SK-N-SH treated with all-trans-retinoic acid at 6 μM for 48 hours (cell line): ENCODE data around the gene DDX54.

Experiments used
- ATAC-seq: fragments of 200-7000 bp; cut with Tn5 transposase; 3 replicates; pipeline ENCODE4 v1.9.1; 2020; ENCODE audit warnings: mild to moderate bottlenecking, moderate library complexity
- ARNTL ChIP-seq: fragments of 450-650 bp; formaldehyde crosslinking; IDR thresholded peaks from 2 replicates; pipeline ENCODE4 v1.5.0; 2020; ENCODE audit warnings: low read depth, mild to moderate bottlenecking, moderate library complexity, borderline replicate concordance
- BACH2 ChIP-seq: fragments of 250-450 bp; sonication (Bioruptor Pico); IDR thresholded peaks from 2 replicates; pipeline ENCODE4 v1.9.0; 2021; ENCODE audit warnings: mild to moderate bottlenecking, borderline replicate concordance
- CREB5 ChIP-seq: fragments of 250-450 bp; sonication (Bioruptor Pico); IDR thresholded peaks from 2 replicates; pipeline ENCODE4 v1.5.1; 2020; ENCODE audit warnings: low read depth, mild to moderate bottlenecking, moderate library complexity
- CSDC2 ChIP-seq: fragments of 250-450 bp; sonication (Bioruptor Pico); IDR thresholded peaks from 2 replicates; pipeline ENCODE4 v1.5.0; 2020; ENCODE audit warnings: mild to moderate bottlenecking, moderate library complexity
- CSRNP3 ChIP-seq: fragments of 250-450 bp; sonication (Bioruptor Pico); IDR thresholded peaks from 2 replicates; pipeline ENCODE4 v1.5.1; 2021; ENCODE audit warnings: mild to moderate bottlenecking, moderate library complexity
- ESRRG ChIP-seq: fragments of 250-450 bp; sonication (Bioruptor Pico); IDR thresholded peaks from 2 replicates; pipeline ENCODE4 v1.6.1; 2021; ENCODE audit warnings: mild to moderate bottlenecking
- GLIS3 ChIP-seq: fragments of 250-450 bp; sonication (Bioruptor Pico); IDR thresholded peaks from 2 replicates; pipeline ENCODE4 v1.5.0; 2020; ENCODE audit warnings: mild to moderate bottlenecking, moderate library complexity
- ISL1 ChIP-seq: fragments of 250-450 bp; sonication (Bioruptor Pico); IDR thresholded peaks from 2 replicates; pipeline ENCODE4 v2.1.2; 2022; ENCODE audit warnings: mild to moderate bottlenecking, moderate library complexity
- OSR1 ChIP-seq: fragments of 250-450 bp; sonication (Bioruptor Pico); IDR thresholded peaks from 2 replicates; pipeline ENCODE4 v1.8.0; 2022; ENCODE audit warnings: moderate library complexity, mild to moderate bottlenecking, inconsistent platforms
- PATZ1 ChIP-seq: fragments of 250-450 bp; sonication (Bioruptor Pico); IDR thresholded peaks from 2 replicates; pipeline ENCODE4 v1.8.0; 2020; ENCODE audit warnings: mild to moderate bottlenecking, moderate library complexity, borderline replicate concordance
- RARB ChIP-seq: fragments of 250-450 bp; sonication (Bioruptor Pico); IDR thresholded peaks from 2 replicates; pipeline ENCODE4 v1.8.0; 2021; ENCODE audit warnings: mild to moderate bottlenecking, moderate library complexity
- SNAI2 ChIP-seq: fragments of 250-450 bp; sonication (Bioruptor Pico); IDR thresholded peaks from 2 replicates; pipeline ENCODE4 v1.5.0; 2020; ENCODE audit warnings: mild to moderate bottlenecking, moderate library complexity
- TCF4 ChIP-seq: fragments of 250-450 bp; sonication (Bioruptor Pico); IDR thresholded peaks from 2 replicates; pipeline ENCODE4 v1.8.0; 2021; ENCODE audit warnings: mild to moderate bottlenecking, moderate library complexity, borderline replicate concordance
- TOX ChIP-seq: fragments of 250-450 bp; sonication (Bioruptor Pico); IDR thresholded peaks from 2 replicates; pipeline ENCODE4 v1.8.0; 2021; ENCODE audit warnings: mild to moderate bottlenecking, moderate library complexity, borderline replicate concordance
- ZC3H10 ChIP-seq: fragments of 250-450 bp; sonication (Bioruptor Pico); IDR thresholded peaks from 2 replicates; pipeline ENCODE4 v1.5.1; 2021; ENCODE audit warnings: mild to moderate bottlenecking, moderate library complexity
- ZFP30 ChIP-seq: fragments of 450-650 bp; formaldehyde crosslinking; IDR thresholded peaks from 2 replicates; pipeline ENCODE4 v1.5.0; 2022; ENCODE audit warnings: mild to moderate bottlenecking, moderate library complexity
- ZNF565 ChIP-seq: fragments of 450-650 bp; formaldehyde crosslinking; conservative IDR thresholded peaks from 2 replicates; pipeline ENCODE4 v1.5.0; 2020; ENCODE audit warnings: low read depth, mild to moderate bottlenecking, moderate library complexity
- ZNF70 ChIP-seq: fragments of 450-650 bp; formaldehyde crosslinking; IDR thresholded peaks from 2 replicates; pipeline ENCODE4 v1.5.0; 2020; ENCODE audit warnings: mild to moderate bottlenecking, moderate library complexity
- TF ChIP-seq, protein P1 (sequence below): fragments of 250-450 bp; sonication (Bioruptor Pico); IDR thresholded peaks from 2 replicates; pipeline ENCODE4 v1.5.0; 2020; ENCODE audit warnings: mild to moderate bottlenecking, moderate library complexity

DDX54 gene

DNA sequence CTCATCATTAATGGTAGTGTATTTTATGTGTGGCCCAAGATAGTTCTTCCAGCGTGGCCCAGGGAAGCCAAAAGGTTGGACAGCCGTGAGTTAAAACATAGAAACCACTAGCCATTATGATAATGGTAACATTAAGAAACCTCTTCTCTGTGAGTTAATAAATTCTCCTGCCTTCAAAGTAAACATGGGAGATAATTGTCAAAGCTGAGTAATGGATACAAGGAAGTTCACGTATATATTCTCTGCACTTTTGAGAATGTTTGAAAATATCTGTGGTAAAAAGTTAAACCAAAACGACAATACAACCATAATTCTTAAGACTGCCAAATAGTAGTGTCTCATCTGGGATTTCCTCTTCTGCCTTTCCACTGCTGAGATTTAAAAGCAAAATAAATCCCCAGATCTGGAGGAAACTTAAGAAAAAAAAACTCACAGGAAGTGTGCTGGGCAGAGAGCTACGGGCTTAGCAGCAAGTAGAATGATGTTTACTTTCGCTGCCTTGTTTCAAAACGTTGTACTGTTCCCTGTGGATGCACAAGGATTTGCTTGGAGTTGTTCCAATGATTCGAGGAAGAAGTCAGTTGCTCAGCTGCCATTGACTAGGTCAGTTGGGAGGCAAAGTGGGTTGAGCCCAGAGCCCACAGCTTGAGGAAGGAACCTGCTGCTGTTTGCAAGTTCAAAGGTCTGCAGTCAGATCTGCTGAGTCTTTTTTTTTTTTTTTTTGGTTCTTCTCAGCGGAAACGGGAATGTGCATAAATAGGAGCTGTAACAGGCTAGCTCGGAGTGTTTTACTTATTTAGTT, 37.7 kb upstream of the DDX54 start:
- TF ChIP-seq SNAI2 (CRISPR knock-in tag) (no peak), ZFP30 (CRISPR knock-in tag) (no peak), CSDC2 (CRISPR knock-in tag) (no peak), CREB5 (CRISPR knock-in tag) (no peak), ZC3H10 (CRISPR knock-in tag) (no peak), ZNF565 (CRISPR knock-in tag) (no peak), ZNF70 (no peak), PATZ1 (CRISPR knock-in tag) (no peak), ESRRG (CRISPR knock-in tag) (no peak), OSR1 (CRISPR knock-in tag) (no peak), ISL1 (CRISPR knock-in tag) (no peak), GLIS3 (CRISPR knock-in tag) (no peak), CSRNP3 (CRISPR knock-in tag) (no peak), RARB (CRISPR knock-in tag) (no peak), TOX (no peak), BACH2 (CRISPR knock-in tag) (no peak), TCF4 (CRISPR knock-in tag) (no peak), ARNTL (CRISPR knock-in tag) (no peak)
- TF ChIP-seq, protein P1, sequence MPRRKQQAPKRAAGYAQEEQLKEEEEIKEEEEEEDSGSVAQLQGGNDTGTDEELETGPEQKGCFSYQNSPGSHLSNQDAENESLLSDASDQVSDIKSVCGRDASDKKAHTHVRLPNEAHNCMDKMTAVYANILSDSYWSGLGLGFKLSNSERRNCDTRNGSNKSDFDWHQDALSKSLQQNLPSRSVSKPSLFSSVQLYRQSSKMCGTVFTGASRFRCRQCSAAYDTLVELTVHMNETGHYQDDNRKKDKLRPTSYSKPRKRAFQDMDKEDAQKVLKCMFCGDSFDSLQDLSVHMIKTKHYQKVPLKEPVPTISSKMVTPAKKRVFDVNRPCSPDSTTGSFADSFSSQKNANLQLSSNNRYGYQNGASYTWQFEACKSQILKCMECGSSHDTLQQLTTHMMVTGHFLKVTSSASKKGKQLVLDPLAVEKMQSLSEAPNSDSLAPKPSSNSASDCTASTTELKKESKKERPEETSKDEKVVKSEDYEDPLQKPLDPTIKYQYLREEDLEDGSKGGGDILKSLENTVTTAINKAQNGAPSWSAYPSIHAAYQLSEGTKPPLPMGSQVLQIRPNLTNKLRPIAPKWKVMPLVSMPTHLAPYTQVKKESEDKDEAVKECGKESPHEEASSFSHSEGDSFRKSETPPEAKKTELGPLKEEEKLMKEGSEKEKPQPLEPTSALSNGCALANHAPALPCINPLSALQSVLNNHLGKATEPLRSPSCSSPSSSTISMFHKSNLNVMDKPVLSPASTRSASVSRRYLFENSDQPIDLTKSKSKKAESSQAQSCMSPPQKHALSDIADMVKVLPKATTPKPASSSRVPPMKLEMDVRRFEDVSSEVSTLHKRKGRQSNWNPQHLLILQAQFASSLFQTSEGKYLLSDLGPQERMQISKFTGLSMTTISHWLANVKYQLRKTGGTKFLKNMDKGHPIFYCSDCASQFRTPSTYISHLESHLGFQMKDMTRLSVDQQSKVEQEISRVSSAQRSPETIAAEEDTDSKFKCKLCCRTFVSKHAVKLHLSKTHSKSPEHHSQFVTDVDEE (CRISPR knock-in tag): no peak
- ATAC-seq: peak; percentile 6

DNA sequence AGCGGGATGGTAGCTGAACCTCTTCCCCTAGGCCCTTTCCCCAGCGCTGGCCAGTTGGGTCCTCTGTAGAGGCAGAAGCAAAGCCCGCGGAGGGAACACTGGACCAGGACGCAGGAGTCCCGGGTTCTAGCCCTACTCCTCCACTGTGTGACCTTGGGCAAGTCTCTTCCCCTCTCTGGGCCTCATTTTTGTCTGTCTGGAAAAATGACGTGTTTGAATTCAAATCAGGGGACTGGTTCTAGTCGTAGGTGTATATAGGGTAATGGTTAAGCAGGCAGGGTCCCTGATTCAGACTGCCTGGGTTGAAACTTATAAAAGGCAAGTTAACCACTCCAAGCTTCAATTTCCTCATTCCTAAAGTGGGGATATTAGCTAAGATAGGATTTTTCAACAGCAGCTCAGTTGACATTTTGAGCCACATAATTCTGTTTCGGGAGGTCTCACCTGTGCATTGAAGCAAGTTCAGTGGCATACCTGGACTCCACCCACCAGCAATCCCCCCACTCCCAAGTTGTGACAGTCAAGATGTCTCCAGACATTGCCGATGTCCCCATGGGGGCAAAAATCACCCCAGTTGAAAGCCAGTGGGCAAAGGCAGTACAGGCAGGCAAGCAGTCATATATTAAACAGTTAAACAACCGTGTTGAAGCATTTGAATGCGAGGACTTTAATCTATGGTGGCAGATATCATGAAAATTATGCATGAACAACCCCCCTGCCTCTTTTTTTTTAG, 36.9 kb upstream of the DDX54 start:
- TF ChIP-seq, protein P1 (CRISPR knock-in tag): no peak
- no peak for TF ChIP-seq PATZ1 (CRISPR knock-in tag)
- no peak for TF ChIP-seq ZNF70
- no peak for TF ChIP-seq TOX
- TF ChIP-seq ISL1 (CRISPR knock-in tag): no peak
- TF ChIP-seq ZC3H10 (CRISPR knock-in tag): no peak
- TF ChIP-seq RARB (CRISPR knock-in tag): no peak
- TF ChIP-seq, all 23 proteins: peak for 0
- peak; percentile 2; the same call in 1 of the 3 replicates for ATAC-seq
